A549 (cell line): ENCODE data around the gene PRIMA1.

Experiments
- CHD2 ChIP-seq: fragments of 150-350 bp; IDR thresholded peaks from 2 replicates; pipeline ENCODE4 v1.6.1; 2014; ENCODE audit warnings: low read length; ENCODE audit not compliant: partially characterized antibody
- RFX5 ChIP-seq: fragments of 450-650 bp; IDR thresholded peaks from 2 replicates; pipeline ENCODE4 v1.7.1; 2014; ENCODE audit warnings: antibody characterized with exemption, mild to moderate bottlenecking, moderate library complexity
- TF ChIP-seq, protein P1 (sequence below): fragments of >200 bp; sonication (Bioruptor Twin); formaldehyde crosslinking; IDR thresholded peaks from 3 replicates; pipeline ENCODE4 v1.5.1; 2016

DNA sequence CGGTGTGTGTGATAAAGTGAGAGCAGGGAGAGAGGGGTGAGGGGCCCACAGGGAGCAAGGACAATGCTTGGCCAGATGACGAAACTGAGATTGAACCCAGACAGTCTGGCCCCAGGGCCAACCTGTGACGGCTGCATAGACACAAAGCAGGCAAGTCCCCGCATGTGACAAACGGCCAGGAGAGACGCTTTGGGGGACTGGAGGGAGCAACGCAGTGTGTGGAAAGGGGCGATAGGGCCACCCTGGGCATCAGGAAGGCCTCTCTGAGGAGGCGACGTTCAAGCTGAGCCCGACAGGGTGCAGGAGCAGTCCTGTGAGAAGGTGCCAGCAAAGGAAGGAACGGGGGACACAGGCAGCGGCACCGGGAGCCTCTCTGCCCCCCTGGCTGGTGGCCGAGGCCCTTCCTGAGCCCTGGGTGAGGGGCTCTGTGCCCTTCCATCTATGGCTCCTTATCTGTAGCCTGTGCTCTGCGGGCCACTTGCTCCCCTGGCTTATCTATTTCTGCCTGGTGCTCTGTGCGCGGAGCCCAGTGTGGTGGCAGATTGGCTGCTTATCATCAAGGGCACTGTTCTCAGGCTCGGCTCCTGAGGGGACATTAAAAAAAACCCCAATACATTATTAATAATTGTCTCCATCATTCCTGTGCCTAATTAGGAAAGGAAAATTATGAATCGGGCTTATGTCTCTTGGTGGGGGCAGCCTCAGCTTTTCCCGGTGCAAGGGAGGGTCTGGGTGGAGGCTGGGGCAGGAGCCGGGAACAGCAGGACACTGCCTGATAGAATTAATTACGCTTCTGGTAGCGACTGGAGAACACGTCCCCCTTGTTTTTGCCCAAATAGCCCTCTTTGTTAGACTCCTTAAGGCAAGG lies 39.8 kb downstream of the PRIMA1 start:
- TF ChIP-seq RFX5 (no peak), CHD2 (no peak)
- TF ChIP-seq, protein P1, sequence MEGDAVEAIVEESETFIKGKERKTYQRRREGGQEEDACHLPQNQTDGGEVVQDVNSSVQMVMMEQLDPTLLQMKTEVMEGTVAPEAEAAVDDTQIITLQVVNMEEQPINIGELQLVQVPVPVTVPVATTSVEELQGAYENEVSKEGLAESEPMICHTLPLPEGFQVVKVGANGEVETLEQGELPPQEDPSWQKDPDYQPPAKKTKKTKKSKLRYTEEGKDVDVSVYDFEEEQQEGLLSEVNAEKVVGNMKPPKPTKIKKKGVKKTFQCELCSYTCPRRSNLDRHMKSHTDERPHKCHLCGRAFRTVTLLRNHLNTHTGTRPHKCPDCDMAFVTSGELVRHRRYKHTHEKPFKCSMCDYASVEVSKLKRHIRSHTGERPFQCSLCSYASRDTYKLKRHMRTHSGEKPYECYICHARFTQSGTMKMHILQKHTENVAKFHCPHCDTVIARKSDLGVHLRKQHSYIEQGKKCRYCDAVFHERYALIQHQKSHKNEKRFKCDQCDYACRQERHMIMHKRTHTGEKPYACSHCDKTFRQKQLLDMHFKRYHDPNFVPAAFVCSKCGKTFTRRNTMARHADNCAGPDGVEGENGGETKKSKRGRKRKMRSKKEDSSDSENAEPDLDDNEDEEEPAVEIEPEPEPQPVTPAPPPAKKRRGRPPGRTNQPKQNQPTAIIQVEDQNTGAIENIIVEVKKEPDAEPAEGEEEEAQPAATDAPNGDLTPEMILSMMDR, result no peak
